GM21528 (cell line): ENCODE data around the gene FAM13A.

Experiments used
- ATAC-seq: cut with Tn5 transposase; IDR thresholded peaks from one replicate; pipeline ENCODE4 v1.9.1; 2021; ENCODE audit warnings: mild to moderate bottlenecking, moderate library complexity; ENCODE audit not compliant: unreplicated experiment, low FRiP score

FAM13A gene

GRCh38 chr4:88697141-88697540 lies 359.8 kb downstream of the FAM13A start:
- ATAC-seq = no peak

GRCh38 chr4:88696630-88697029 lies 360.4 kb downstream of the FAM13A start:
- no peak for ATAC-seq

- ATAC-seq = no peak
These were observed 363.2 kb downstream of the FAM13A start for GRCh38 chr4:88693792-88694191.

GRCh38 chr4:88690355-88690754 lies 366.6 kb downstream of the FAM13A start:
- ATAC-seq = no peak

GRCh38 chr4:88681209-88681608 lies 375.8 kb downstream of the FAM13A start:
- no peak for ATAC-seq
